Activated naive CD4-positive, alpha-beta T cell treated with anti-CD3 and anti-CD28 coated beads, Interleukin-2, amount 50 U/mL, for 72 hours (primary cell): Measurements from ENCODE around the gene DACT3. TPM values are rescaled to one million over a fixed set of nuclear protein-coding genes. Genes with fewer than 3 reads are reported as not detected.

Experiments
- ATAC-seq, 2 donors: fragments of 150-1000 bp; cut with Tn5 transposase; 2 replicates each; pipeline ENCODE4 v1.10.0; 2021; ENCODE audit warnings: mild to moderate bottlenecking in 2 of 2, moderate library complexity in 2 of 2
- DNase-seq, 2 donors: peaks; one replicate each; pipeline ENCODE4 v3.0.0; 2021 to 2022; ENCODE audit warnings: low spot score in 2 of 2
- H3K27ac Mint-ChIP-seq, 2 donors: one replicate each; pipeline ENCODE4 v1.8.0; 2022; ENCODE audit warnings: mild to moderate bottlenecking in 2 of 2, mixed read lengths in 2 of 2
- H3K36me3 Mint-ChIP-seq, 2 donors: one replicate each; pipeline ENCODE4 v1.8.0; 2022; ENCODE audit warnings: mixed read lengths in 2 of 2
- H3K9me3 Mint-ChIP-seq, 2 donors: one replicate each; pipeline ENCODE4 v1.8.0; 2022; ENCODE audit warnings: mixed read lengths in 2 of 2
- total RNA-seq, 2 donors: library from RNA; stranded (reverse); gene quantifications; one replicate each; pipeline ENCODE4 v1.2.3, GENCODE V29; 2022

The DACT3 gene
- 10 to 100 TPM in 1 of 2 donors, 1 to 10 TPM in 1; 1.9 to 25.9 TPM for total RNA-seq

- no peaks in the 10 kb centered on the region for H3K36me3 Mint-ChIP-seq
- ATAC-seq = peak; percentile 88 to 89
- H3K27ac Mint-ChIP-seq = peak within 1 kb of the TSS; percentile 47 to 81
- DNase-seq = peak; percentile 100
- H3K9me3 Mint-ChIP-seq = no peaks in the 10 kb centered on the region
These were observed at the start of gene DACT3 for GRCh38 chr19:46661020-46661731. Gene DACT3, minus strand, starts transcription at chr19:46661182. Its CDS starts 118 bp downstream, at chr19:46661064.

- Mint-ChIP-seq H3K9me3 (no peaks in the 10 kb centered on the region), H3K36me3 (peaks cover 10 to 11% of the 10 kb centered on the region in 2 donors), H3K27ac (peak overlapping the region in 1 of 2 donors; percentile 39)
- DNase-seq = no peak
- no peak for ATAC-seq
These were observed 49.7 kb upstream of the DACT3 start for GRCh38 chr19:46710687-46711086.

GRCh38 chr19:46704379-46705076 is 43.5 kb upstream of the DACT3 start:
- peak; percentile 78 to 84 for ATAC-seq
- Mint-ChIP-seq H3K27ac (peak overlapping the region; percentile 62 to 73), H3K9me3 (no peaks in the 10 kb centered on the region), H3K36me3 (peaks cover 6% of the 10 kb centered on the region in 2 donors)
- DNase-seq = peak; percentile 76 to 97

GRCh38 chr19:46700704-46701103 is 39.7 kb upstream of the DACT3 start:
- DNase-seq = no peak
- Mint-ChIP-seq H3K9me3 (no peaks in the 10 kb centered on the region), H3K27ac (peak overlapping the region in 1 of 2 donors; percentile 68), H3K36me3 (peaks cover 0 to 6% of the 10 kb centered on the region in 2 donors)
- no peak for ATAC-seq

GRCh38 chr19:46698395-46699321 is 37.7 kb upstream of the DACT3 start:
- Mint-ChIP-seq H3K27ac (peak overlapping the region in 1 of 2 donors; percentile 62), H3K36me3 (peaks cover 0 to 12% of the 10 kb centered on the region in 2 donors), H3K9me3 (no peaks in the 10 kb centered on the region)
- ATAC-seq (no peak), DNase-seq (no peak)

- ATAC-seq = peak in 1 of 2 donors; percentile 63
- Mint-ChIP-seq H3K27ac (peak overlapping the region in 1 of 2 donors; percentile 50), H3K9me3 (no peaks in the 10 kb centered on the region), H3K36me3 (peaks cover 6 to 18% of the 10 kb centered on the region in 2 donors)
- peak in 1 of 2 donors; percentile 17 for DNase-seq
These were observed 36.4 kb upstream of the DACT3 start for GRCh38 chr19:46697204-46697960.

GRCh38 chr19:46696866-46697203 is 35.9 kb upstream of the DACT3 start:
- DNase-seq = no peak
- Mint-ChIP-seq H3K36me3 (peaks cover 7 to 24% of the 10 kb centered on the region in 2 donors), H3K9me3 (no peaks in the 10 kb centered on the region), H3K27ac (peak overlapping the region in 1 of 2 donors; percentile 50)
- ATAC-seq = no peak

GRCh38 chr19:46696052-46696451 is 35.1 kb upstream of the DACT3 start:
- ATAC-seq = no peak
- H3K9me3 Mint-ChIP-seq = no peaks in the 10 kb centered on the region
- peaks cover 13 to 32% of the 10 kb centered on the region in 2 donors for H3K36me3 Mint-ChIP-seq
- DNase-seq = no peak
- peak overlapping the region; percentile 23 to 63 for H3K27ac Mint-ChIP-seq

- Mint-ChIP-seq H3K27ac (no peak overlapping the region), H3K9me3 (no peaks in the 10 kb centered on the region), H3K36me3 (peaks cover 14 to 44% of the 10 kb centered on the region in 2 donors)
- ATAC-seq (no peak), DNase-seq (no peak)
These were observed 32.8 kb upstream of the DACT3 start for GRCh38 chr19:46693760-46694159.

GRCh38 chr19:46692918-46693722 is 32.1 kb upstream of the DACT3 start:
- Mint-ChIP-seq H3K9me3 (no peaks in the 10 kb centered on the region), H3K36me3 (peaks cover 14 to 44% of the 10 kb centered on the region in 2 donors), H3K27ac (peak overlapping the region; percentile 41 to 57)
- DNase-seq (no peak), ATAC-seq (no peak)

- Mint-ChIP-seq H3K36me3 (peaks cover 14 to 44% of the 10 kb centered on the region in 2 donors), H3K9me3 (no peaks in the 10 kb centered on the region), H3K27ac (peak overlapping the region in 1 of 2 donors; percentile 57)
- no peak for ATAC-seq
- DNase-seq = no peak
These were observed 31.0 kb upstream of the DACT3 start for GRCh38 chr19:46691948-46692347.

GRCh38 chr19:46691104-46691503 is 30.1 kb upstream of the DACT3 start:
- peaks cover 14 to 40% of the 10 kb centered on the region in 2 donors for H3K36me3 Mint-ChIP-seq
- peak overlapping the region in 1 of 2 donors; percentile 57 for H3K27ac Mint-ChIP-seq
- DNase-seq (no peak), ATAC-seq (no peak)
- H3K9me3 Mint-ChIP-seq = no peaks in the 10 kb centered on the region

- peaks cover 19 to 31% of the 10 kb centered on the region in 2 donors for H3K36me3 Mint-ChIP-seq
- no peak for ATAC-seq
- no peak for DNase-seq
- H3K9me3 Mint-ChIP-seq = no peaks in the 10 kb centered on the region
- no peak overlapping the region for H3K27ac Mint-ChIP-seq
These were observed 28.4 kb upstream of the DACT3 start for GRCh38 chr19:46689358-46689757.

GRCh38 chr19:46687438-46688145 is 26.6 kb upstream of the DACT3 start:
- no peak for DNase-seq
- Mint-ChIP-seq H3K36me3 (peaks cover 15 to 27% of the 10 kb centered on the region in 2 donors), H3K27ac (no peak overlapping the region), H3K9me3 (no peaks in the 10 kb centered on the region)
- ATAC-seq = no peak

- Mint-ChIP-seq H3K9me3 (no peaks in the 10 kb centered on the region), H3K36me3 (peaks cover 4 to 5% of the 10 kb centered on the region in 2 donors), H3K27ac (peak overlapping the region; percentile 49 to 89)
- no peak for DNase-seq
- ATAC-seq = no peak
These were observed 24.2 kb upstream of the DACT3 start for GRCh38 chr19:46685189-46685588.
